BJ (cell line): ENCODE data around the gene KDM3B. TPM values are rescaled to one million over a fixed set of nuclear protein-coding genes. Genes with fewer than 3 reads are reported as not detected.
"Not testable (repeated sequence)": the region's sequence is repeated elsewhere in the genome, so short reads cannot be mapped to it uniquely, and the experiment has no call there.

Source experiments
- CTCF ChIA-PET: fragments of 350-600 bp; formaldehyde crosslinking; extraction: SDS; loops from one replicate; lab custom pipeline; 2021; ENCODE audit warnings: antibody characterized with exemption, inconsistent platforms; lab: Yijun Ruan, JAX
- POLR2A ChIA-PET: fragments of 300-600 bp; sonication (Branson Sonifier 250); formaldehyde crosslinking; extraction: SDS; loops from one replicate; lab custom pipeline; 2021; ENCODE audit warnings: antibody characterized with exemption; lab: Charles Lee
- DNase-seq: peaks from one replicate; pipeline ENCODE4 v3.0.0-alpha.2; 2011; ENCODE audit warnings: low read depth
- H3K27me3 ChIP-seq: 2 replicates; pipeline ENCODE4 v1.6.0; 2011; ENCODE audit warnings: low read length; ENCODE audit not compliant: control insufficient read depth, insufficient read depth
- H3K36me3 ChIP-seq: 2 replicates; pipeline ENCODE4 v1.5.1; 2011; ENCODE audit warnings: low read length; ENCODE audit not compliant: control insufficient read depth, insufficient read depth
- H3K4me3 ChIP-seq: 2 replicates; pipeline ENCODE4 v1.5.1; 2011; ENCODE audit warnings: low read depth, mild to moderate bottlenecking, control low read depth, low read length
- polyA plus RNA-seq: library from polyadenylated mRNA; depleted of rRNA; stranded (reverse); fragments of >200 nt; gene quantifications from 2 replicates; pipeline ENCODE4 v1.2.3, GENCODE V29; 2011
- TF ChIP-seq, protein P1 (sequence below): IDR thresholded peaks from 2 replicates; pipeline ENCODE4 v1.5.1; 2011; ENCODE audit warnings: low read depth, mild to moderate bottlenecking, control low read depth, inconsistent platforms, low read length, moderate library complexity; ENCODE audit not compliant: insufficient read depth

Gene KDM3B
- polyA plus RNA-seq, 1 experiment: 20.4 TPM

DNA sequence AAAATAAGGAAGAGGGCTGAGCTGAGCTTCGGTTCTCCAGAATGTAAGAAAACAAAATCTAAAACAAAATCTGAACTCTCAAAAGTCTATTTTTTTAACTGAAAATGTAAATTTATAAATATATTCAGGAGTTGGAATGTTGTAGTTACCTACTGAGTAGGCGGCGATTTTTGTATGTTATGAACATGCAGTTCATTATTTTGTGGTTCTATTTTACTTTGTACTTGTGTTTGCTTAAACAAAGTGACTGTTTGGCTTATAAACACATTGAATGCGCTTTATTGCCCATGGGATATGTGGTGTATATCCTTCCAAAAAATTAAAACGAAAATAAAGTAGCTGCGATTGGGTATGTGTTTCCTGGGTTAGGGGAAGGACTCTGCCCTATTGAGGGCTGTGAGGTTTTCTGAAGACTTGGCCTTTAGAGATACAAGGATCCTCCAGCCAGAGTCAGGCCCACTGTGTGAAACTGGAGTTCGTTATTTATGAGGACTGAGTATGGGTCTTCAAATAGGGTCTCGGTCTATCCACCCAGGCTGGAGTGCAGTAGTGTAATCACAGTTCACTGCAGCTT is 116.6 kb downstream of the KDM3B start:
- H3K4me3 ChIP-seq: no peak overlapping the region
- POLR2A ChIA-PET: interaction anchor here (1.0 kb wide), 1 partner anchor 74 kb away, joined by 3 read pairs; the partner anchor contains the start of gene ETF1
- no peak for DNase-seq

DNA sequence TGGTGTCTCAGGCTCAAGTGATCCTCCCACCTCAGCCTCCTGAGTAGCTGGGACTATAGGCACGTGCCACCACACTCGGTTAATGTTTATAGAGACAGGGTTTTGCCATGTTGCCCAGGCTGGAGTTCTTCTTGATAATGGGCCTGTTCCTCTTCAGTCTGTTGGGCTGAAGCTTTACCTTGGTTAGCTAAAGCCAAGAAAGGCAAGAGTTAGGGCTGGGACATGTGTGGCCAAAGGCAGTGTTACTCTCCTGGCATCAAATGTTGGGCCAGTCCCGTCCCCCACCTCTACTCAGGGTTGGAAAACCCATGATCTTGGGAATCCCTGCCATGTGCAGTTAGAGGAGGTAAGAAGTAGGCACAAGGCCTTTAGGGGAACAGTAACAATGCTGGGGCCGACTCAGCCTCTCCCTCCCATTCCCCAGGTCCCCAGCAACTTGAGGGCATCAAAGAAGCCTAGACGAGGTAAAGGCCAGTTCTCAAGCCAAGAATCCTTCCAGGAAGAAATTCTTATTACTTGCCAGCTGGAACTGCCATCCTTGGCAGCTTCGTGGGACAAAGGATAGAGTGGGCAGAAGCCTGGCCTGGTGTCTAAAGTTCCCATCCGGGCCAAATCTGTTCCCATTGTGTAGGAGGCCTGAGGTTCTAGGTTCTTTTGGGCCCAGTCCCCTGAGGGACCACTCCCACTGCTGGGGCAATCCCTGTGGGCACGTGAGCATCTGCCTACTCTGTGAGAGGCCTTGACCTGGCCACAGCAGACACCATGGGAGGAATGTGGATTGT is 117.2 kb downstream of the KDM3B start:
- no peak for DNase-seq
- TF ChIP-seq, protein P1, sequence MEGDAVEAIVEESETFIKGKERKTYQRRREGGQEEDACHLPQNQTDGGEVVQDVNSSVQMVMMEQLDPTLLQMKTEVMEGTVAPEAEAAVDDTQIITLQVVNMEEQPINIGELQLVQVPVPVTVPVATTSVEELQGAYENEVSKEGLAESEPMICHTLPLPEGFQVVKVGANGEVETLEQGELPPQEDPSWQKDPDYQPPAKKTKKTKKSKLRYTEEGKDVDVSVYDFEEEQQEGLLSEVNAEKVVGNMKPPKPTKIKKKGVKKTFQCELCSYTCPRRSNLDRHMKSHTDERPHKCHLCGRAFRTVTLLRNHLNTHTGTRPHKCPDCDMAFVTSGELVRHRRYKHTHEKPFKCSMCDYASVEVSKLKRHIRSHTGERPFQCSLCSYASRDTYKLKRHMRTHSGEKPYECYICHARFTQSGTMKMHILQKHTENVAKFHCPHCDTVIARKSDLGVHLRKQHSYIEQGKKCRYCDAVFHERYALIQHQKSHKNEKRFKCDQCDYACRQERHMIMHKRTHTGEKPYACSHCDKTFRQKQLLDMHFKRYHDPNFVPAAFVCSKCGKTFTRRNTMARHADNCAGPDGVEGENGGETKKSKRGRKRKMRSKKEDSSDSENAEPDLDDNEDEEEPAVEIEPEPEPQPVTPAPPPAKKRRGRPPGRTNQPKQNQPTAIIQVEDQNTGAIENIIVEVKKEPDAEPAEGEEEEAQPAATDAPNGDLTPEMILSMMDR: no peak
- POLR2A ChIA-PET: interaction anchor here (1.0 kb wide), 1 partner anchor 74 kb away, joined by 3 read pairs; the partner anchor contains the start of gene ETF1
- CTCF ChIA-PET: no interaction called here
- H3K36me3 ChIP-seq: peaks cover 8% of the 10 kb centered on the region
- no peaks in the 10 kb centered on the region for H3K27me3 ChIP-seq
- no peak overlapping the region for H3K4me3 ChIP-seq

More for the DNA sequence above, 116.6 kb downstream of the KDM3B start:
- TF ChIP-seq, protein P1: no peak
- H3K36me3 ChIP-seq: peaks cover 8% of the 10 kb centered on the region
- no peaks in the 10 kb centered on the region for H3K27me3 ChIP-seq
- CTCF ChIA-PET: no interaction called here

DNA sequence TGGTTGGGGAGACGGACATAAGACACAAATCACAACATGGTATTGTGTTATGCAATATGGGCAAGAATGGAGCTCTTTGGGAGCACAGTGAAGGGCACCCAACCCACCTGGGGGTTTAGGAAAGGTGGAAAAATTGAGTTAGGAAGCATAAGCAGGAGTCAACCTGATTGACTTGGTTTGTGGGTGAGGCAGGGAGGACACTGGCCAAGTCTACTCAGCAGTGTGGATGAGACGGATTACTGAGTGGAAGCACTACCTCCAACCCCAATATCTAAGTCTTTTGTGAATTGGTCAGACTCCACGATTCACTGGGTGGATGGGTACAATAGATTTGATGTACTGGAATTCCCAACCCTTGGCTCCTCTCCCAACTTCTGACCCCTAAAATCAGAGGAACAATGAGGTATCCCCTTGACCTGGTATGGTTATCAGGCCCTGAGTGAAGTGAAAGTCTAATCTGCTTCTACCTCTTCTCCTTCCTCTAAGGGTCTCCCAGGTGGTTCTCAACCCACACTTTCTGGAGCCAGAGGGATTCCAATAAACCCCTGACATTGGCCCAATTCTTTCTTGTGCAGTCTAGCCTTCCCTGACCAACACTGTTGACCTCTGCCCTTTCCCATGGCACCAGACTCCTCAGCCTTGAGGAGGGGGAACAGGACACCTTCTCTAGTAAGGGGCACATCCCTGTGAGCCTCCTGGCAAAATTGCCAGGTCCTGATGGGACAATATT is 118.0 kb downstream of the KDM3B start:
- POLR2A ChIA-PET: no interaction called here
- H3K4me3 ChIP-seq: no peak overlapping the region
- TF ChIP-seq, protein P1: no peak
- H3K27me3 ChIP-seq: no peaks in the 10 kb centered on the region
- CTCF ChIA-PET: no interaction called here
- H3K36me3 ChIP-seq: peaks cover 8% of the 10 kb centered on the region
- no peak for DNase-seq

DNA sequence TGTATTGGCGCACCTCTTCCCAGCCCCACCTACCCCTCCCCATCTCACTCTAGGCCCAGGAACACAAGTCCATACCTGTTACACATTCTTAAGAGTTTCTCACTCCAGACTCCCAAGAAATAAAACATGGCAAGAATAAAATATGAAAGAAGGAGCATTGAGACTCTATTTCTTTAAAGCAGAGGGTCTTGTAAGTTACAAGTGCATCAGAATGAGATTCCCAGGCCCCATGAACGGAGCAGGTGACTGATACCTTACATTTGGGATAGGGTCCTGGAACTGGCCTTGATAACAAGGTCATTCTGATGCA is 118.5 kb downstream of the KDM3B start:
- Histone ChIP-seq H3K27me3 (no peaks in the 10 kb centered on the region), H3K4me3 (no peak overlapping the region), H3K36me3 (peaks cover 8% of the 10 kb centered on the region)
- CTCF ChIA-PET: no interaction called here
- POLR2A ChIA-PET: no interaction called here
- no peak for DNase-seq
- TF ChIP-seq, protein P1: no peak

DNA sequence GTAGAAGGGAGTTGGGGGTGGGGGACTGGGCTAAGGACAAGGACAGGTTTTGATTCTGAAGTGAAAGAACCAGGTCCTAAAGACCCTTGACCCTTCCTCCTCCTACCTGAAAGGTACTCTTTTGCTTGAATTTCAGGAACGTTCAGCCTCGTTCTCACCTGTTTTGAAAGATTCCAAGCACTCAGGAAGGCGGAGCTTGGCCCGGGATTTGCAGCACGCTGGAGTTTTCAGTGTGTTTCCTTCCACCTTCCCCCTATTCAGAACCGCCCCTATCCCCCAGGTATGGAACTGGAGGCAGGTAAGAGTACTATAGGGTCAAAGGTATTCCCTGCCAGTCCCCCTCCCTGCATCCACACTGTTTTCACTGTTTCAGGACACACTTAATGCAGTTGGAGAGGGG is 119.9 kb downstream of the KDM3B start:
- ChIA-PET POLR2A (no interaction called here), CTCF (interaction anchor here (1.2 kb wide), 1 partner anchor 31 kb away, joined by 3 read pairs; no protein-coding TSS in a partner anchor)
- TF ChIP-seq, protein P1: no peak
- Histone ChIP-seq H3K4me3 (no peak overlapping the region), H3K36me3 (peaks cover 4% of the 10 kb centered on the region), H3K27me3 (no peaks in the 10 kb centered on the region)
- DNase-seq: no peak

DNA sequence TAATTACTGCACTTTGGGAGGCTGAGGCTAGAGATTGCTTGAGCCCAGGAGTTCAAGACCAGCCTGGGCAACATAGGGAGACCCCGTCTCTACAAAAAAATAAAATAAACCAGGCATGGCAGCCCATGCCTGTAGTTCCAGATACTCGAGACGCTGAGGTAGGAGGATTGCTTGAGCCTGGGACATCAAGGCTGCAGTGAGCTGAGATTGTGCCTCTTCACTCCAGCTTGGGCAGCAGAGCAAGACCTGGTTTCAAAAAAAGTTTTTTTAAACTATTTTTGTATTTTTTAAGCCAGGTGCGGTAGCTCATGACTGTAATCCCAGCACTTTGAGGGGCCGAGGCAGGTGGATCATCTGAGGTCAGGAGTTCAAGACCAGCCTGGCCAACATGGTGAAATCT is 120.7 kb downstream of the KDM3B start:
- CTCF ChIA-PET: interaction anchor here (1.2 kb wide), 1 partner anchor 31 kb away, joined by 3 read pairs; no protein-coding TSS in a partner anchor

More for the DNA sequence above, 120.7 kb downstream of the KDM3B start:
- H3K4me3 ChIP-seq, DNase-seq, H3K36me3 ChIP-seq, H3K27me3 ChIP-seq, POLR2A ChIA-PET: not testable (repeated sequence)
